Erythroblast (primary cell): ENCODE data around the gene SORCS3.

Source experiments
- DNase-seq, 2 experiments: peaks; one replicate each; lab custom pipeline; 2025; lab: John Stamatoyannopoulos, UW
- GATA1 ChIP-seq: IDR thresholded peaks from 2 replicates; pipeline ENCODE4 v1.6.1; 2011; ENCODE audit warnings: low read depth, mild to moderate bottlenecking, control low read depth, low read length, moderate library complexity
- POLR2A ChIP-seq: IDR thresholded peaks from 2 replicates; pipeline ENCODE4 v1.6.1; 2011; ENCODE audit warnings: mild to moderate bottlenecking, low read length

The SORCS3 gene

GRCh38 chr10:105181626-105182025 is 540.5 kb downstream of the SORCS3 start:
- no peak for TF ChIP-seq GATA1
- TF ChIP-seq POLR2A = no peak

DNA sequence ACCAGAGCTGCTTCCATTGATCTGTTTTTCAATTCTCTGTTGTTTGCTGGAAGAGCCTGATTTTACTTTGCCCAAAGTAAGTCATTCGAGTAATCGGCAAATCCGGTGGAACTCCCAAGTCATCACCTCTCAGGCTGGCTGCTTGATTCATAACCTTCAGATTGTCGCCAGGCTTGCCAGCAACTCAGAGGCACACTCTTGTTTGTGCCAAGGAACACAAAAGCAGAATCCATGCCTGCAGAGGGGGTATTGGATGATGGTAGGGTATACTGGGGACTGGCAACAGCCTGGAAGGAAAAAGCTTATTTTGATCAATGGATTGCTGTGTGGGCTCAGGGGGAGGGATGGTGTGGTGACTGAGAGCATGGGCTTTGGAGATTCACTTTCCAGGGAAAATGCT is 542.4 kb downstream of the SORCS3 start:
- TF ChIP-seq POLR2A (no peak), GATA1 (no peak)
- no peak for DNase-seq

More at GRCh38 chr10:105181626-105182025, 540.5 kb downstream of the SORCS3 start:
- no peak for DNase-seq

DNA sequence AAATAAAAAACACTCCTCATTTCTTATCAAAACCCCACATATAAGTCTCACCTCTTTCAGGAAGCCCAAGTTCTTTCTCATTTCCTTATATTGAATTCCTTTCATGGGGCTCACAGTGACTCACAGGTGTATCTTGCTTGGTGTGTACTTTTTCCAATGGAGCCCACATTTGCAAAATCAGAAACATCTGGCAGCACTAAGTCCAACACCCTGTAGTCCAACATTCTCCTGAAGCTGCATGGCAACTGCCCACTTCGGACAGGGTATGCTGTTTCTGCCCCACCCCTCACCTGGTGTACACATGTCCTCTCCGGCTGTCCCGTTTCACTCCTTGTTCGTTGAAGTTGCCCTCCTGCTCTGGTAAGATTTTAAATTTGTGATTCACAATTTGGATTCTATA is 544.1 kb downstream of the SORCS3 start:
- no peak for TF ChIP-seq GATA1
- TF ChIP-seq POLR2A = no peak
- no peak for DNase-seq

GRCh38 chr10:105187243-105187642 is 546.2 kb downstream of the SORCS3 start:
- no peak for DNase-seq
- TF ChIP-seq GATA1 (no peak), POLR2A (no peak)

DNA sequence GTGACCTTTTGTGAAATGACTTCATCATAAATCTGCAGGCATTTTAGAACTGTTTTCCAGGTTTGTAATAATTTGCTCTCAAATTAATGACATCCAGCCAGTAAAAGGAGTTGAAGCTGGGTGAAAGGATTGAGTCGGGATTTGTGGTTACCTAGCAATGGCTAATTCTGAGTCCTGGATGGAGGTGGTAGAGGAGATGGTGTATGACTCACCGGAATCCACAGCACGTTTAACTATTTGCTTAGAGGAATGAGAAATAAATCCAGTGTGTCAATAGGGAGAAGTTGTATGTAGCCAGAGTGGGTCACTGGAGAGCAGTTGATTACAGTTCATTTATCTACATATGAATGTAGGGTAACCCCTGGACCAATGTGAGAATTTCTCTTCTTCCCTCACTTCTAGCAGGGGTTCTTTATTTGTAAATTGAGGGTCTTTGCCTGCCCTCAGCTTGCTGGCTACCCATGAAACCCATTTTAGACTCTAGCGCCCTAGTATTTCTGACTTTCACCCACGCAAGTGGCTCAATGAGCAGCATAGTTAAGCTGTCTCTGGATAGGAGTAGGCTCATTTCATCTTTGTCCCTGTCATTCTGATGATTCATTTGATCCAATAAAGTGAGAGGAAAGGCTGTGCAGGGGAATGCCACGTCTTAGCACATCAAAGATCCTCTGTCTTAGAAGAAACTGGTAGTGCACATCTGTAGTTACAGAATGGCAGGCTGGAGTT is 547.8 kb downstream of the SORCS3 start:
- TF ChIP-seq GATA1 (no peak), POLR2A (no peak)
- DNase-seq = no peak

- TF ChIP-seq GATA1 (no peak), POLR2A (no peak)
- DNase-seq = no peak
Observed at GRCh38 chr10:105189463-105189800, 548.3 kb downstream of the SORCS3 start.

DNA sequence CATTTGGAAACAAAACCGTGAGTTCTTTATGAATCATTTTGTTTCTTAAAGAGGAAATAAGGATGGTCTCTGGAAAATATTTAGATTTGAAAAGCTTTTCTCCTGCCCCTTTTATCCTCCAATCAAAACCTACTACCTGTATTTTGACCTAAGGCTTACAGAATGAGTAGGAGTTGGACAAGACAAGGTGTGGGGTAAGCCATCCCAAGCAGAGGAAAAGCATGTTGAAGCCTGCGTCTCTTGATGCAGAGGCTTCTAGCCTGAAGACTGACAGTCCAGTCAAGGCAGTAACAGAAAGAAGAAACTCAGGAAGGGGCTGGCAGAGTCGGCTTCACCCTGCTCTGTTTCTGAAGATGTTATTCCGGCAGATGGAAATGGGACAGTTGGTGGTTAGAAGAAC is 551.1 kb downstream of the SORCS3 start:
- TF ChIP-seq GATA1 (no peak), POLR2A (no peak)
- DNase-seq = no peak

GRCh38 chr10:105192861-105193260 is 551.8 kb downstream of the SORCS3 start:
- no peak for TF ChIP-seq GATA1
- no peak for TF ChIP-seq POLR2A
- DNase-seq = no peak

- no peak for DNase-seq
- TF ChIP-seq POLR2A (no peak), GATA1 (no peak)
Observed at GRCh38 chr10:105195831-105196230, 554.7 kb downstream of the SORCS3 start.

DNA sequence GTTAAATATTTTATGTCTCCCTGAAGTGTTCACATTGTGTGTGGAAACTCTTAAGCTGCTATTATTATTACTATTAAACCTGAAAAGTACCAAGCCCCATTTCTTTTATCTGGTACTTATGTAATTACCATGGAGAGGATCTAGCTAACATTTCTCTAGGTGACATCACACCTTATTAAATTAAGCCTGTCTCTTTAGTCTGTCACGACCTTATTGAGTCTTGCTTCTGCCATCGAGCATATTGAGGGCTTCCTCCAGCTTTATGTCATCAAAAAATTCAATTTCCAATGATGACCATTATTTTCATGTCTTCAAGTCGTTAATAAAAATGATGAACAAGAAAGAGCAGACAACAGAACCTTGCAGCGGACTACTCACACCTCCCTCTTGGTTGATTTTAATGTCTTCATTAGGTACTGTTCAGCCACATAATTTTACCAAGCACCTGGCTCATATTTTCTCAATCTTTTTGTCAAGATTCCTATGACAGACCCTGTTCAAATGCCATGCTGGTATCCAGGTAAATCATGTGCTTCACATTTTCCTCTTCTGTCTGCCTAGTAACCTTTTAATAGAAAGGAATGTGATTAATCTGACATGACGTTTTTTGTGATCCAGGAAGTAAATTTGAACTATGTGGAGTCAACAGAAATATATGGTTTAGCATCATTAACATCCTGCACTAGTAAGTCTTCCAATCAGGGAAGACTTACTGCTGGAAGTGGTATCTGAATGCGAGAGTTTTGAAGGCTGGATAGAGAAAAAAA is 556.7 kb downstream of the SORCS3 start:
- TF ChIP-seq GATA1 = no peak
- TF ChIP-seq POLR2A = no peak
- no peak for DNase-seq

DNA sequence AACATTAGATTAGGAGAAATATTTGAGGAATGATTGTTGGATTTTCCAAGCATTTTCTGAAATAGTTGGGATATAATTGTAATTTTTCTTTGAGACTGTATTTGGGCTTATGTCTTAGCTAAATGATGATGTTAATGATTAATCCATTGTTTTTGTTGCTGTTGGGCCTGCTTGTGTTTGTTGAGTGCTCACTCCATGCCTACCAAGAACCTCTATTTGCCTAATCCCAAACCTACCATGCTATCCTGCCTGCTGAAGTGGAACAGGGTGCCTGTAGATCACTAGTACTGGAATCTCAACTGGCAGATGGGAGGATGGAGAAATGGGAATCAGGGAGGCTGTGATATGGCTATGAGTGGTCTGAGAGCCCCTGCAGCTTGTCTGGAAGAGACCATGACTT is 565.5 kb downstream of the SORCS3 start:
- no peak for DNase-seq
- no peak for TF ChIP-seq POLR2A
- no peak for TF ChIP-seq GATA1

GRCh38 chr10:105207476-105207995 is 566.4 kb downstream of the SORCS3 start:
- no peak for DNase-seq
- TF ChIP-seq GATA1 (no peak), POLR2A (no peak)

- DNase-seq = no peak
- no peak for TF ChIP-seq POLR2A
- TF ChIP-seq GATA1 = no peak
Observed at GRCh38 chr10:105210546-105210945, 569.5 kb downstream of the SORCS3 start.

GRCh38 chr10:105237685-105238084 is 596.6 kb downstream of the SORCS3 start:
- no peak for DNase-seq
- TF ChIP-seq POLR2A = no peak
- no peak for TF ChIP-seq GATA1
